ENCODE results near the gene GRAPL.
A peak's percentile ranks its signal among the peaks of the same experiment; 100 is the strongest.
"Not testable (repeated sequence)": the region's sequence is repeated elsewhere in the genome, so short reads cannot be mapped to it uniquely, and the experiment has no call there.

The GRAPL gene

DNA sequence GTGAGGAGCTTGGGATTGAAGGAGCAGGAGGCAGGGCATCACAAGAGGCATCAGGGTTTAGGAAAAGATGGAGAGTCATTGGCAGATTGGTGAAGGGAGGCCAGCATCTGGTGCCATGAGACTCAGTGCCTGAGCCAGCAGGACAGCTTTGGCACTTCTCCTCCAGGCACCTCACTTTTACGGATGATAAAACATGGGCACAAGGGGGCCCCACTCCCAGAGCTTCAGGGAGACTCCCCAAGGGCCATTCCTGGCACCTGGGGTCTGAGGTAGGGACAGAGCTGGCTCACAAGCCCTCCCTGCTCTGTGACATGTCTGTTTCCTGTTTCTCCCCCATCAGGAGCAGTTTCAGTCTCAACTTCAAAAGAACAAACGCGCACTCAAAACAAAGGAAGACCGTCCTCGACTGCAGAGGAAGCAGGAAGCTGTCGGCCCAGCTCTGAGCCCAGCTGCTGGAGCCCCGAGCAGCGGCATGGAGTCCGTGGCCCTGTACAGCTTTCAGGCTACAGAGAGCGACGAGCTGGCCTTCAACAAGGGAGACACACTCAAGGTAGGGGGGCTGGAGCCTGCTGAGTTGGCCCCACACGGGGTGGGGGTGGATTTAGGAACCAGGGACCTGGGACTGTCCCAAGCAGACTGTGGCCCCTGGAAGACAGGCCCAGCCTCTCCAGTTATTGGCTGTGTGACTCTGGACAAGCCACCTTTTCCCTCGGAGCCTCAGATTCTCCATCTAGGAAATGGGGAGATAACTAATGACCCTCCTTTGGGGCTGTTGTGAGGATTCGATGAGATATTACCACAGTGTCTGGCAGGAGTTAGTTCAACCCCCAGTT lies at the start of gene GRAPL:
GRAPL (plus strand) TSS at position 442 of the 833 bp plus-strand sequence; CDS start at position 473, 31 bp downstream.
- not testable (repeated sequence) for H3K36me3 ChIP-seq (ENCODE audit: insufficient read depth, low read length); H3K9ac ChIP-seq (ENCODE audit: insufficient read length); H3K9me3 ChIP-seq (ENCODE audit: low read depth, low read length); H3K4me3 ChIP-seq; H3K27ac ChIP-seq; DNase-seq (ENCODE audit: low read depth, low spot score)

DNA sequence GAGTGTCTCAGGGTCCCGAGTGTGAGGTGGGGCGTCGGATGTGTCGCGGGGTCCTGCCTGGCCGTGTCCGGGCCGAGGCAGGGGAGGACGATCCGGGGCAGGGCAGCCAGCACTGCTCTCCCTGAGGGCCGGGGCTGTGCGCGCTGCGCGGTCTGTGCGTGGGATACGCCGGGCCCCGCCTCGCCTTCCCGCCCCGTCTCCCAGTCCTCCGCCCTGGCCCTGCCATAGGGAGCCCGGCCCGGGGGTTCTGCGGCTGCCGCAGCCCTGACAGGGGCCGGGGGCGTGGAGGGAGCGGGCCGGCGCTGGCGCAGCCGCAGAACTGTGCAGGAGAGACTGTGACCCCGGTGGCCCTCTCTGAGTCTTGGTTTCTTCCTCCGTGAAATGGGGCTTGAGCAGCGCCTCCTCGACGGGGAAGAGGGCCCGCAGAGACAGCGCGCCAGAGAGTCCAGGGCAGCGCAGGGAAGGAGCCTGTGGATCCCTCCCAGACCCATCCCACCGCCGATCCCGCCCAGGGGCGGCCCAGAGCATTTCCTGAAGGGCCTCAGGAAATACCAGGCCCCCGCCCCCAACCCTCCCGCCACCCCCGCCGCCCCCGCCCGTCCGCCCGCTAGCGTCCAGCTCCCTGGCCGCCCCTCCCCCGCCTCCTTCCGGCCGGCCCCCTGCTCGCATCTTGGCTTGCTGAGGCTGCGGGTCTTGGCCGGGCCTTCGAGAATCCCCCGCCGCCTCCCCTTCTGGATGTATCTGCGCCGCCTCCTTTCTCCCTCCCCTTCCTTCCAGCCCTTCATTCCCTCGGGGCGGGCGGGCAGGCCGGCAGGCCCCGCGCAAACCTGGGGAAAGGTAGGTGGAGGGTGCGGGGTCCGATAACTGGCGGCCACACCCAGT lies 38.3 kb upstream of the GRAPL start:
- H3K36me3 ChIP-seq (ENCODE audit: insufficient read depth, low read length); H3K27ac ChIP-seq; H3K9me3 ChIP-seq (ENCODE audit: low read depth, low read length); DNase-seq (ENCODE audit: low read depth, low spot score); H3K4me3 ChIP-seq; H3K9ac ChIP-seq (ENCODE audit: insufficient read length): not testable (repeated sequence)

DNA sequence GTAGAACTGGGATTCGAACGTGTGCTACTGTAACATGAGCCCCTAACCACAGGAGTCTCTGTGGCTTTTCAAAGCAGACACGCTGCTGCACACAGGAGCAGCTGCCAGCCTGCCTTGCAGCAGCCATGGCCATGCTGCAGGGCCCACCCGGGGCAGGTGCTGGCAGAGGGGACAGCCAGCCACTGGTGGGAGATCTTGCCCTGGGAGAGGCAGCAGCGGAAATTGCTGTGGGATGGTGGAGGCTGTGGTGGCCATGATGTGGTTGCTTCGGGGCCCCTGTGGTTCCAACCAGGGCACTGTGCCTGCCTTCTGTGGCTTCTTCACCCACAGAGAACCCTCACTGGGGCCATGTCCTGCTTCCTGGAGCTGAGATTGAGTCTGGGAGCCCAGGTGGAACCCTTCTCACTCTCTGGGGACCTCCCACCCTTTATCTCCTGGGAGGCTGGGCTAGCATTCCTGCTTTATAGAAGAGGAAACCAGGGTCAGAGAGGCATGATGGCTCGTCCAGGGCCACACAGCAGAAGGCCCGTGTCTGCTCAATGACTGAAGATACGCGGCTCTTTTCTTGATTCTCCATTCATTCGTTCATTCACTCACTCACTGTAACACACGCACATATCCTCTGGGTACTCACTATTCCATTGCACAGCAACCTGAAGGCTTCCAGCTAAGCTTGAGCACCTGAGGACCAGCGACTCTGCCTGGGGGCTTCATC lies 37.2 kb upstream of the GRAPL start:
- H3K4me3 ChIP-seq; H3K9me3 ChIP-seq (ENCODE audit: low read depth, low read length); H3K27ac ChIP-seq; H3K36me3 ChIP-seq (ENCODE audit: insufficient read depth, low read length); DNase-seq (ENCODE audit: low read depth, low spot score); H3K9ac ChIP-seq (ENCODE audit: insufficient read length): not testable (repeated sequence)

DNA sequence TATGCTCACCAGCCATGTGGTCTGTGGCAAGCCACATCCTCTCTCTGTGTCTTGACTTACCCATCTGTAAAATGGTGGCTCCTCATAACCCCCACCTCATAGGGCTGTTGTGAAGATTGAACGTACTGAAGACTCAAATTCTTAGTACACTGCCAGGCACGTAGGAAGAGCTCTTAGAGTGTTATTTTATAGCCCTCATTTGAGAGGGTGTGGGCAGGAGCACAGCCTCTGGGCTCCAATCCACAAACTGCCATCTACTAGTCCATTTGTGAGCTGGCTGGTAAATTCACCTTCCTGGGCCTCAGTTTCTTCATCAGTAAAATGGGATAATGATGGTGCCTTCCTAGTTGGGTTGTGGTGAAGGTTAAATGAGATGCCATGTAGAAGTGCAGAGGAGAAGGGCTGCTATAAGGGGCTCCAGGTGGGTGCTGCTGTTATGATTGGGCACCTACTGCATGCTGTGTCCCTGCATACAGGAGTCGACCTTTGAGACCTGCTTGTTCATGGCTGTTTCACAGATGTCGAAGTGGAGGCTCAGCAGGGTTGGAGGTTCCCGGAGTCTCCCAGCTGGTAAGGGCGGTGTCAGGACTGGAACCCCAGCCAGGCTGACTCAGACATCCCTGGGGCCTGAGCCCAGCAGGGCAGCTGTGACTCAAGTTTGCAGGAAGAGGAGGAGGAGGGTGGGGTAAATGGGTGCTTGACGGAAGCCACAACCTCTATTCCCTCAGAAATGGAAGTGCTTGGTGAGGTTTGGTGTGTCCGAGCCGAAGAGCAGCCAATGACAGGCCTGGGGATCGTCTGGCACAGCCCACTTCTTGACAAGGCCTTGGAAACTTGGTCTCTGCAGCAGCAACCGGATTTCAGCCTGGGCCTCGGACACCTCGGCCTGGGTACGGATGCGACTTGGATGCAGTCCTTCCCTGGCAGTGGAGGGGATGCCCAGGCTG lies 34.4 kb upstream of the GRAPL start:
- not testable (repeated sequence) for H3K9ac ChIP-seq (ENCODE audit: insufficient read length); H3K27ac ChIP-seq; DNase-seq (ENCODE audit: low read depth, low spot score); H3K36me3 ChIP-seq (ENCODE audit: insufficient read depth, low read length); H3K4me3 ChIP-seq; H3K9me3 ChIP-seq (ENCODE audit: low read depth, low read length)

DNA sequence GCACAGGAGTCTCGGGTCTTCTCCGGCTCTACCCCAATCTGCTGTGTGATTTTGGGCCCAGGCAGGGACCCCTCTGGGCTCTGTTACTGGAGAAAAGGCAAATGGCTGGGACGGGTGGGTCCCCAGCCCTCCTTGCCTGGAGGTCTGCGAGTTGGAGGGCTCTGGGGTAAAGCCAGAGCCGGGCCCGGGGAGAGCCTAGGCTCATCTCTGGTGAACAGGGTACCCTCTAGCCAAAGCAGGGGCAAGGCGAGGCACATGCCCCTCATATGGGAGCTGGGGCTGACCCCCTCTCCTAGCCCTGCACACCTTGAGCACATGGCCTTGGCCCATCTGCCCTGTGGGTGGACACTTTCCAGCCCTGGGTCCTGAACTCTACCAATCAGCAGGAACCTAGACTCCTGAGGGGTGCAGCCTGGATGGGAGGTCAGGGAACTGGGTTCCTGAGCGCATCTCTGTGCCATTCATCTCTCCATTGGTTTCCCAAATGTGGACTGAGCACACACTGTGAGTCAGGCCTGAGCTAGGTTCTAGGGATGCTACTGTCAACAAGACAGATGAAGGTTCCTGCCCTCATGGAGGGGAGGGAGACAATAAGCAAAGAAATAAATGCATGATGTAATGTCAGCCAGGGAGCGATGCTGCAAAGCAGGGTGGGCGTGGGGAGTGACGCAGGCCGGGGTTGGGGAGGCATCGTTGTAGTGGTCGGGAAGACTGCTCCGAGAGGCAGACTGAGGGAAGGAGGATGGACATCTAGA lies 33.5 kb upstream of the GRAPL start:
- H3K9me3 ChIP-seq (ENCODE audit: low read depth, low read length); H3K9ac ChIP-seq (ENCODE audit: insufficient read length); DNase-seq (ENCODE audit: low read depth, low spot score); H3K4me3 ChIP-seq; H3K36me3 ChIP-seq (ENCODE audit: insufficient read depth, low read length); H3K27ac ChIP-seq: not testable (repeated sequence)

DNA sequence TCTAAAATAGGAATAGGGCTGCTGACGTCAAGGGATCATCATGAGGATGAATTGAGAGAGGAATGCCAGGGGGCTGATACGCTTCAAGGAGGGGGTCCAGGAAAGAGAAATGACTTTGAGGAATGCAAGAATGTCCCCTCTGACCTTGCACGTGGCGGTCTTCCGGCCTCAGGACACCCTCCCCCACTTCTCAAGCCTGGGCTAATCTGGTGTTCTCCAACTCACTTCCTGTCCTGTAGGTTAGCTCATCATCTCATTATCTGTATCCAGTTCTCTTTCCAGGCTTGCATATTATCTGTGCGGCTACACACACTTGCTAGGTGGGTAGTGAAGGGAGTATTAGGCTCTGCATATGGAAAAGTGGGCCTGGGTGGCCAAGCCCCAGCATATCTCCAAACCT lies 18.9 kb upstream of the GRAPL start:
- H3K4me3 ChIP-seq; H3K9ac ChIP-seq (ENCODE audit: insufficient read length); H3K36me3 ChIP-seq (ENCODE audit: insufficient read depth, low read length); DNase-seq (ENCODE audit: low read depth, low spot score); H3K27ac ChIP-seq; H3K9me3 ChIP-seq (ENCODE audit: low read depth, low read length): not testable (repeated sequence)

DNA sequence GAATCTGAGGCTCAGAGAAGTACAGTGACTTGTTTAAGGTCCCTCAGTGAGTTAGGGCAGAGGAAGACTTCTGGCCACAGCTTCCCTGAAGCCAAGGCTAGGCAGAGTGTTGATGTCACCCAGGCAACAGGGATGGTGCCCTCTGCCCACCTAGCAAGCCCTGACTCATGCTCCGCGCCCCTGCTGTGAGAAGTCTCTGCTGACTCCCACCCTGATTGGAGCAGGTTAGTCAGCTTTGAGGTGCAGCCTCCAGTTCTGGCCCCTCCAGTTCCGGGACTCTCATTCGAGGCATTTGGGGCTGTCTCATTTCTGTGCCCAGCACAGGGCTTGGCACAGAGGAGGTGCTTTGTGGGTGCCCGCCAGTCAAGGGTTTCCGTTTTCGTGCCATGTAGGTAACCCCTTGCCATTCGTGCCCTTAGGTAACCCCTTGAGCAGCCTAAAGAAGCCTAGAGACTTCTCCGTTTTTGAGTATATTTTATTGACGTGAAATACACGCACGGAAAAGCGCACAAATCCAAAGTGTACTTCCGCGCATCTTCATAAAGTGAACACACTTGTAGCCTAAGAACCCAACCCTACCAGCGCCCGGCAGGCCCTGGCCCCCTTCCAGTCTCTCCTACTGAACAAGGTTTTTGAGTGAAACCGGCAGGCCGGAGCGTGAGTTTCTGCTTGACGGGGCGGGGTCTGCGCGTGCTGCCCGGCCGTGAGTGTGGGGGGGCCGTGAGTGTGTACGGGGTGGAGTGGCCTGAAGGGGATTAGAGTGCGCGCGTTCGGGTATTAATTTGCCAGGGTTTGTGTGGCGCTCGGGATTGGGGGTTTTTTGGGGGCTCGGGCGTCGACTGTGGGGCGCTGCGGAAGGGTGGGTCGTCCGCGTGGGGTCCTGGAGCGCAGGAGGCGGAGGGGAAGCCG lies 16.9 kb upstream of the GRAPL start:
- H3K9me3 ChIP-seq (ENCODE audit: low read depth, low read length); H3K4me3 ChIP-seq; H3K27ac ChIP-seq; H3K9ac ChIP-seq (ENCODE audit: insufficient read length); DNase-seq (ENCODE audit: low read depth, low spot score); H3K36me3 ChIP-seq (ENCODE audit: insufficient read depth, low read length): not testable (repeated sequence)

DNA sequence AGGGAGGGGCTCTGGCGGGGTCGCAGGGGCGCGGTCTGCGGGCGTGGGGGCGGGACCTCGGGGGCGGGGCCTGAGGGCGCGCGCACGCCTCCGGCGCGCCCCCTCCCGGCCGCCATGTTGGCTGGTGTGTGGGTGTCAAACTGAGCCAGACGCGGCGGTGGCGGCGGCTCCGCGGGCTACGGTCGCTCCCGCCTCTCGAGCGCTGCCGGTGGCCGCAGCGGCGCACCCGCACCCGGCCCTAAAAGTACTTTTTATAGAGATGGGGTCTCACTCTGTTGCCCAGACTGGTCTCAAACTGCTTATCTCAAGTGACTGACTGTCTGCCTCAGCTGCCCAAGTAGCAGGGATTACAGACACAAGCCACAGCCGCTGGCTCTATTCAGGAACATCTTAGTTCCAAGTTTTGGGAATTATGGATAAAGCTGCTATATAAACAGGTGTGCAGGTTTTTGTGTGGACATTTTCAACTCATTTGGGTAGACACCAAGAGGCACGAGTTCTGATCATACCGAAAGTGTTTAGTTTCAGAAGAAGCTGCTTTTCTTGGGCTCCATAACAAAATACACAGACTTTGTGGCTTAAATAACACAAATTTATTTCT lies 16.2 kb upstream of the GRAPL start:
- not testable (repeated sequence) for H3K9ac ChIP-seq (ENCODE audit: insufficient read length); H3K36me3 ChIP-seq (ENCODE audit: insufficient read depth, low read length); H3K9me3 ChIP-seq (ENCODE audit: low read depth, low read length); DNase-seq (ENCODE audit: low read depth, low spot score)
- H3K4me3 ChIP-seq: peak overlapping the region; percentile 67
- peak overlapping the region; percentile 36; the same call in 1 of the 2 replicates for H3K27ac ChIP-seq

DNA sequence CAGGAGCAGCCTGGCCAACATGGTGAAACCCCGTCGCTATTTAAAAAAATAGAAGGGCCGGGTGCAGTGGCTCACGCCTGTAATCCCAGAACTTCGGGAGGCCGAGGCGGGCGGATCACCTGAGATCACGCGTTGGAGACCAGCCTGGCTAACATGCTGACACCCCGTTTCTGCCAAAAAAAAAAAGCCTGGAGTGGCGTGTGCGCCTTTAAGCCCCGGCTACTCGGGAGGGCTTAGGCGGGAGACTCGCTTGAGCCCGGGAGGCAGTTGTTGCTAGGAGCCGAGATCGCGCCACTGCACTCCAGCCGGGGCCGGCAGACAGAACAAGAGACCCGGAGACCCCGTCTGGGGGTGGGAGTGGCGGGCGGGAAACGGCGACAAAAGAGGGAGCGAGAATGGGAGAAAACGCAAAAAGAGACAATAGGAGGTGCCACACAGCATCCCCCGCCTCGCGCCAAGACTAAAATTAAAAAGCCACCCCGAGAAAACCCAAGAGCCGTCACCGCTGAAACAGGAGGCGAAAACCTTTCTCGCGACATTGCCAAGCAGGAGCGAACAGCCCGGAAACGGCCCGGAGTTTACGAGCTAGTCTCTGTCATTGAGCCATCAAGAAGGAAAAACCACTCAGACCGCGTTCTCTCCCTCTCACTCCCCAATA lies 15.5 kb upstream of the GRAPL start:
- H3K9ac ChIP-seq (ENCODE audit: insufficient read length): peak overlapping the region; percentile 45
- not testable (repeated sequence) for H3K27ac ChIP-seq

DNA sequence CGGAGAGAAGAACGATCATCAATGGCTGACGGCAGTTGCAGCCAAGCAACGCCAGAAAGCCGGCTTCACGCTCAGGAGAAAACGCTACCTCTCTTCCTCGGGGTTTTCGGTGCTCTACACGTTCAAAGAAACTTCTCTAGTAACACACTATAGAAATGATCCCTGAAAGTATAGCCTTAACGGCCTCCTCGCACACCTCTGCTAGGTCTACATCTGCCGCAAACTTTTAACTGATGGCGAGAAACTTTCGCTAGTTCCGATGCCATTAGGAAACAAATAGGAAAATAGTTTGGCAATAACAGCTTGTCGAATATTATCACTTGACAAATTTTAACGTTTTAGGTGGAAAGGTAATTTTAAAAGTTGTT lies 14.9 kb upstream of the GRAPL start:
- H3K4me3 ChIP-seq; DNase-seq (ENCODE audit: low read depth, low spot score); H3K9me3 ChIP-seq (ENCODE audit: low read depth, low read length); H3K9ac ChIP-seq (ENCODE audit: insufficient read length); H3K36me3 ChIP-seq (ENCODE audit: insufficient read depth, low read length); H3K27ac ChIP-seq: not testable (repeated sequence)

More for the DNA sequence above, 15.5 kb upstream of the GRAPL start:
- H3K4me3 ChIP-seq: peak overlapping the region; percentile 49; the same call in 1 of the 2 replicates
- not testable (repeated sequence) for DNase-seq (ENCODE audit: low read depth, low spot score); H3K9me3 ChIP-seq (ENCODE audit: low read depth, low read length); H3K36me3 ChIP-seq (ENCODE audit: insufficient read depth, low read length)

DNA sequence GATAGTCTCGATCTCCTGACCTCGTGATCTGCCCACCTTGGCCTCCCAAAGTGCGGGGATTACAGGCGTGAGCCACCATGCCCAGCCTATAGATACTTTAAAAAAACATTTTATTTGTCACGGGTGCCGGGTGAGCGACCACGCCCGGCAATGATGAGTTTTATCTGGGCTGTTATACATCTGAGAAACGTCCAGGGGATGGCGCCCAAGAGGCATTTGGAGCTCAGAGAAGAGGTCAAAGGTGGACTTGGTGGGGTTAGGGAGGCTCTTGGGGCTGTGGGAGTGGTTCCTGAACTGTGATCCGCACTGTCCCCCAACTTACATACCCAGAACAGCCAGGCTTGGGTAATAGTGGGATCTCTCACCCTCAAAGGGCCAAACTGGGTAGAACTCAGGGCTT lies 8.7 kb upstream of the GRAPL start:
- DNase-seq (ENCODE audit: low read depth, low spot score); H3K27ac ChIP-seq; H3K9ac ChIP-seq (ENCODE audit: insufficient read length); H3K36me3 ChIP-seq (ENCODE audit: insufficient read depth, low read length); H3K4me3 ChIP-seq; H3K9me3 ChIP-seq (ENCODE audit: low read depth, low read length): not testable (repeated sequence)

All from SK-N-MC (cell line).